ENCODE data around the gene CEP112.

CEP112 gene

DNA sequence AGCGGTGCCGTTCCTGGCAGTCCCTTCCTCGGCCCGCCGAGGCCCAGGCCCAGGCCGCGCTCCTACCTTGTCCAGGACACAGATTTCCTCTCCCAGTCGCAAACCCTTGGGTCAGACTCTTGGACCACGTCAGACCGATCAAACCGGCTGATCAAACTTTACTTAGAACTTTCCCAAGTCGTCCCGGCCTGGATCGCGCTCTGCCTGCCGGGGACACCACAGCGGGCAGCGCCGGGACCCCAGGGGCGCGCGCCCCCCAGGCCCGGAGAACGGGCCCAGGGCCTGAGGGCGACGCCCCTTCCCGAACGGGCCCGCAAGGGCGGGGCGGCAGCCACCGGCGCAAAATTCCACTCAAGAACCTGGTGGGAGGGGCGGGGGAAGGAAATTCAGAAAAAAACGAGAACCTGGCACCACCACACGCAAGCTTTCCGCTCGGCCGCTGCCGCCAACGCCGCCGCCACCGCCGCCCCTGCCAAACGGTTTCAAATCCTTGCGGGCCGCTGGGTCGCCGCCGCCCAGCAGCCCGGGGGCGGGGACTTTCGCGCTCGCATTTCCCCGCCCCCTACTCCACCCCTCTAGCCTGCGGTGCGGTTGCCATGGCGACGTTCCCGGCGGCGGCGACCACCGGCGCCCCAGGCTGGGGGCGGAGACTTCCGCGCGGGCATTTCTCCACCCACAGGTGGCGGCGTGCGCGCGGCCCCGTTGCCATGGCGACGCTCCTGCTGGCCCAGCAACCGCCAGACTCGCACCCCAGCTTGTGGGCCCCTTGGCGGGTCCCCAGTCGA lies at the start of gene CEP112:
Gene CEP112 (minus strand): TSS at position 541 of the 785 bp plus-strand sequence.
- H3K4me3 ChIP-seq (ENCODE audit: low read length) = peak within 1 kb of the TSS; percentile 64; the same call in 1 of the 2 replicates
- no CpG with 5 or more reads among the region's 83 CpGs for WGBS (ENCODE audit: insufficient coverage, insufficient read length)
- peak; percentile 80 for DNase-seq (ENCODE audit: low read depth, low spot score)
- H3K27me3 ChIP-seq (ENCODE audit: control insufficient read depth, insufficient read depth, low read length) = no peaks in the 10 kb centered on the region
- no peak within 1 kb of the TSS for H3K27ac ChIP-seq (ENCODE audit: low read length)
- H3K36me3 ChIP-seq (ENCODE audit: control insufficient read depth, insufficient read depth, low read length) = no peaks in the 10 kb centered on the region
- H3K9me3 ChIP-seq (ENCODE audit: control insufficient read depth, insufficient read depth, low read length) = no peaks in the 10 kb centered on the region
- H3K4me1 ChIP-seq (ENCODE audit: control insufficient read depth, insufficient read depth, low read length) = no peaks in the 10 kb centered on the region

DNA sequence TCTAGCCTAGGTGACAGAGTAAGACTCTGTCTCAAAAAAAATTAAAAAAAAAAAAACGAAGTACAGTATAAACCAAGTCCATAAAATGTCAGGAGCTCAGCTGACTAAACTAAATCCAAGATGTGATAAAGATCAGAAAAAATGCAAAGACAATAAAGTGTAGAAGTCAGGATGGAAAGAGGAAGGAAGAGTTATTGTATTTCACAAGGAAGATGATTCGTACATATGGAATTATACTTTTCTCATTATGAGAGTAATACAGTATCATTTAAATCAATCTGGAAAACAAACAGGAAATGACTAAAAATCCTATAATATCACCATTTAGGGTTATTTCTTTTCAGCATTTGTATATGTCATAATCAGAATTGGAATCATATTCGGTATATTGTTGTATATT lies 48.7 kb upstream of the CEP112 start:
- H3K27ac ChIP-seq (ENCODE audit: low read length) = no peak overlapping the region
- no peaks in the 10 kb centered on the region for H3K4me1 ChIP-seq (ENCODE audit: control insufficient read depth, insufficient read depth, low read length)
- WGBS (ENCODE audit: insufficient coverage, insufficient read length) = no CpG with 5 or more reads among the region's 3 CpGs
- no peaks in the 10 kb centered on the region for H3K27me3 ChIP-seq (ENCODE audit: control insufficient read depth, insufficient read depth, low read length)
- no peaks in the 10 kb centered on the region for H3K9me3 ChIP-seq (ENCODE audit: control insufficient read depth, insufficient read depth, low read length)
- no peak overlapping the region for H3K4me3 ChIP-seq (ENCODE audit: low read length)
- H3K36me3 ChIP-seq (ENCODE audit: control insufficient read depth, insufficient read depth, low read length) = no peaks in the 10 kb centered on the region
- DNase-seq (ENCODE audit: low read depth, low spot score) = no peak

DNA sequence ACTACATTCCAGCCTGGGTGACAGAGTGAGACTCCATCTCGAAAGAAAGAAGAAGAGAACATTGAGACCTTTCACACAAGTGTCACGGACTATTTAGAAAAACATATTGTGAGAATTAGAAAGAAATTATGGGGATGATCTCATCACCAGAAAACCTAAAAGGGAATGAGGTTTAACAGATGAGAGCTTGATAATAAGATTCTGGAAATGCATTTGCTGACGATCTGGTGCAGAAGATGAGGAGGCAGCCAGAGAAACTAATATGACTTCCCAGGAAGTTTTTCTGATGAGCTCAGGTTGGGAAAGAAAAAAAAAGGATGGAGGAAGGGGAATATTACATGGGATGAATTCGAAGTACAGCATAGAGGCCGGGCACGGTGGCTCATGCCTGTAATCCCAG lies 48.1 kb upstream of the CEP112 start:
- H3K4me1 ChIP-seq (ENCODE audit: control insufficient read depth, insufficient read depth, low read length) = no peaks in the 10 kb centered on the region
- no CpG with 5 or more reads among the region's 6 CpGs for WGBS (ENCODE audit: insufficient coverage, insufficient read length)
- DNase-seq (ENCODE audit: low read depth, low spot score) = no peak
- no peaks in the 10 kb centered on the region for H3K9me3 ChIP-seq (ENCODE audit: control insufficient read depth, insufficient read depth, low read length)
- no peaks in the 10 kb centered on the region for H3K36me3 ChIP-seq (ENCODE audit: control insufficient read depth, insufficient read depth, low read length)
- no peaks in the 10 kb centered on the region for H3K27me3 ChIP-seq (ENCODE audit: control insufficient read depth, insufficient read depth, low read length)
- no peak overlapping the region for H3K4me3 ChIP-seq (ENCODE audit: low read length)
- H3K27ac ChIP-seq (ENCODE audit: low read length) = no peak overlapping the region

DNA sequence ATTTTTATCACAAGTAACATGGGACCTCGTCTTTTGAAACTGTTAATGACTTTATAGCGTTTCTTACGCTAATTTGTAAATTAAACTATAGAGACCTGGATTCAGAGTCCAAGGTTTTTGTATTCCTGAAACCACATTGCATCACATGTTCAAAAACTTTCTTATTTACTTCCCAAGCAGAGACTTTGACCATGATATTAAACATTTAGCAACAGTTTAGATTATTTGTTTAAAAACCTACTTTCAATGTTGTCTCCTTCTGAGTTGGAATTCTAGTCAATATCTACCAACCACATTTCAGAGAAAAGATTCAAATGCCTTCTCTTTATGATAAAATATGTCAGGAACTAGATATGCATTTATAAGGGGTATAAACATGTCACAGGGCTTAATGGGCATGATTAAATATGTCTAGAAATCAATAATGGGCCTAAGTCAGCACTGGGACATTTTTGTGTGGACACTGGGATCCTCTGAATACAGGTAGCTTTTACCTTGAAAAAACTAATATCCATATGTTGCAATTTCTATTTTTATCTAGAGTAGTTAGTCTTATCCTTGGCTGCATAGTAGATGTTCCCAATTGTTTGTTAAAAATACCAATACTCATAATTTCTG lies 43.6 kb upstream of the CEP112 start:
- Histone ChIP-seq H3K4me3 (ENCODE audit: low read length) (no peak overlapping the region), H3K27ac (ENCODE audit: low read length) (no peak overlapping the region), H3K9me3 (ENCODE audit: control insufficient read depth, insufficient read depth, low read length) (no peaks in the 10 kb centered on the region), H3K27me3 (ENCODE audit: control insufficient read depth, insufficient read depth, low read length) (no peaks in the 10 kb centered on the region), H3K36me3 (ENCODE audit: control insufficient read depth, insufficient read depth, low read length) (no peaks in the 10 kb centered on the region), H3K4me1 (ENCODE audit: control insufficient read depth, insufficient read depth, low read length) (no peaks in the 10 kb centered on the region)
- WGBS (ENCODE audit: insufficient coverage, insufficient read length) = no CpG with 5 or more reads among the region's 3 CpGs
- no peak for DNase-seq (ENCODE audit: low read depth, low spot score)

DNA sequence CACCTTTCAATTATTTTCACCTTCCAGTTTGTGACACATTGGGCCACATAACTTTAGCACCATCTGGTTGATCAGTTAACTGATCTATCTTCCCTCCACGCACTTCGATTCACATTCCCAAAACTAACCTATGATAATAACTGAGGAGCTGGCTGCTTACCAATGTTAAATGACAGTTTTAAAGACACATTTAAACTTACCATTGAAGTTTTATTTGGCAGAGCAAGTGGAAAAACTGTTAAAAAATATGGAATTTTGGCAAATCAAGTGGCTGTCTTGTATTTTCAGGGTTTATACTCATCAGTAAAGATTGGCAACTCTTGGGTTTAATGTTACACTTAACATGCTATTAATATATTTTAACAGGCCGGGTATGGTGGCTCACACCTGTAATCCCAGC lies 42.7 kb upstream of the CEP112 start:
- no CpG with 5 or more reads among the region's 3 CpGs for WGBS (ENCODE audit: insufficient coverage, insufficient read length)

DNA sequence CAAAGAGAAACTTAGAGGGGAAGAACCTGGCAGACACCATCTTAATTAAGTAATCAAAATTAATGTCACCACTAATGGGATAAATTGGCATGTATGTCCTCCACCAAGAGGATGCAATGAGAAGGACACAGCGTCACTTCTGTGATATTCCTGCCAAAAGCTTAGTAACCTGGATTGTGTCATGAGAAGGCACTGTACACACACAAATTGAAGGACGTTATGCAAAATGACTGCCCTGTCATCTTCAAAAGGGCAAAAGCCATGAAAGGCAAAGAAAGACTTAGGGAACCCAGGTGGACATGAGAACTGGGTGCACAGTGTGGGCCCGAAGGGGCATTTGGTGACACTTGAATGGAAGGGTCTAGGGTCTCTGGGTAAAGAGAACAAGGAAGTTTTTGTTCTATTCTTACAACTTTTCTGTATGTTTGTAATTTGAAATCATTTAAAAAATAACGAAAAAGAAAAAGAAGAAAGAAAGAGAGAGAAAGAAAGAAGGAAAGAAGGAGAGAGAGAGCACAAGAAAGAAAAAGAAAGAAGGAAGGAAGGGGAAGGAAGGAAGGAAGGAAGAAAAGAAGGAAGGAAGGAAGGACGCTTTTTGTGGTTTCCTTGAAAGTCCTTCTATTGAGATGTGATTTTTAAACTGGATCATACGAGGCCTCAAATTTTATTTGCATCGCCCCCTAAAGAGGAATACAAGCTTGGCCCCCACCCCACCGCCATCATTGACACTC lies 41.3 kb upstream of the CEP112 start:
- H3K4me1 ChIP-seq (ENCODE audit: control insufficient read depth, insufficient read depth, low read length) = no peaks in the 10 kb centered on the region
- H3K9me3 ChIP-seq (ENCODE audit: control insufficient read depth, insufficient read depth, low read length) = no peaks in the 10 kb centered on the region
- no peak overlapping the region for H3K4me3 ChIP-seq (ENCODE audit: low read length)
- H3K27ac ChIP-seq (ENCODE audit: low read length) = no peak overlapping the region
- no peaks in the 10 kb centered on the region for H3K27me3 ChIP-seq (ENCODE audit: control insufficient read depth, insufficient read depth, low read length)
- 100% methylated on average over 1 of the region's 8 CpGs for WGBS (ENCODE audit: insufficient coverage, insufficient read length)
- DNase-seq (ENCODE audit: low read depth, low spot score) = no peak
- H3K36me3 ChIP-seq (ENCODE audit: control insufficient read depth, insufficient read depth, low read length) = no peaks in the 10 kb centered on the region

More for the DNA sequence above, 42.7 kb upstream of the CEP112 start:
- Histone ChIP-seq H3K4me3 (ENCODE audit: low read length) (no peak overlapping the region), H3K9me3 (ENCODE audit: control insufficient read depth, insufficient read depth, low read length) (no peaks in the 10 kb centered on the region), H3K27me3 (ENCODE audit: control insufficient read depth, insufficient read depth, low read length) (no peaks in the 10 kb centered on the region), H3K27ac (ENCODE audit: low read length) (no peak overlapping the region), H3K4me1 (ENCODE audit: control insufficient read depth, insufficient read depth, low read length) (no peaks in the 10 kb centered on the region), H3K36me3 (ENCODE audit: control insufficient read depth, insufficient read depth, low read length) (no peaks in the 10 kb centered on the region)
- DNase-seq (ENCODE audit: low read depth, low spot score) = no peak

DNA sequence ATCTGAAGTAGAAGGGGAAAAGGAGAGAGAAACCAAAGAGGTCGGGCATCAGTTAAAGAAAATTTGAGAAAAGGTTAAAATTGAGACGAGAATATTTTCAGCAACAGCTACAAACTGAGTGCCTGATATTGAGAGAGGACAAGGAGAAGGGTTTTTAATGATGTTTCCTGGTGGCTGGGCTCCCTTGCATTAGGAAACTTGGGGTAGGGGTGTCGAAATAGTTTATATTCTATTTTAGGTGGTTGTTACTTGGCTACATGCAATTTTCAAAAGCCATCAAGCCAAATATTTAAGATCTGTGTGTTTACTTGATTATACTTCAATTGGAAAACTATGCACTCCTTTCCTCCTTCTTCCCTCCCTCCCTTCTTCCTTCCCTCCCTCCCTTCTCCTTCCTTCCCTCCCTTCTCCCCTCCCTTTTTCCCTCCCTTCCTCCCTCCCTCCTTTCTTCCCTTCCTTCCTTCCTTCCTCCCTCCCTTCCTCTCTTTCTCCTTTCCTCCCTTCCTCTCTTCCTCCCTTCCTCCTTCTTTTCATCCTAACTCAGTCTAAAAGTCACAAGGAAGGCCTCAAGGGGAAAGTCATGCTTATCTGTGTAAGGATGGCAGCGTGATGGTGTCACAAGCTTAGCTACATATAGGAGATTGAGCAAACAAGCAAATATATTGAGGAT lies 39.1 kb upstream of the CEP112 start:
- no peaks in the 10 kb centered on the region for H3K36me3 ChIP-seq (ENCODE audit: control insufficient read depth, insufficient read depth, low read length)
- no peaks in the 10 kb centered on the region for H3K27me3 ChIP-seq (ENCODE audit: control insufficient read depth, insufficient read depth, low read length)
- H3K4me3 ChIP-seq (ENCODE audit: low read length) = no peak overlapping the region
- no peak overlapping the region for H3K27ac ChIP-seq (ENCODE audit: low read length)
- DNase-seq (ENCODE audit: low read depth, low spot score) = no peak
- 100% methylated on average over 1 of the region's 4 CpGs for WGBS (ENCODE audit: insufficient coverage, insufficient read length)
- H3K4me1 ChIP-seq (ENCODE audit: control insufficient read depth, insufficient read depth, low read length) = no peaks in the 10 kb centered on the region
- no peaks in the 10 kb centered on the region for H3K9me3 ChIP-seq (ENCODE audit: control insufficient read depth, insufficient read depth, low read length)

DNA sequence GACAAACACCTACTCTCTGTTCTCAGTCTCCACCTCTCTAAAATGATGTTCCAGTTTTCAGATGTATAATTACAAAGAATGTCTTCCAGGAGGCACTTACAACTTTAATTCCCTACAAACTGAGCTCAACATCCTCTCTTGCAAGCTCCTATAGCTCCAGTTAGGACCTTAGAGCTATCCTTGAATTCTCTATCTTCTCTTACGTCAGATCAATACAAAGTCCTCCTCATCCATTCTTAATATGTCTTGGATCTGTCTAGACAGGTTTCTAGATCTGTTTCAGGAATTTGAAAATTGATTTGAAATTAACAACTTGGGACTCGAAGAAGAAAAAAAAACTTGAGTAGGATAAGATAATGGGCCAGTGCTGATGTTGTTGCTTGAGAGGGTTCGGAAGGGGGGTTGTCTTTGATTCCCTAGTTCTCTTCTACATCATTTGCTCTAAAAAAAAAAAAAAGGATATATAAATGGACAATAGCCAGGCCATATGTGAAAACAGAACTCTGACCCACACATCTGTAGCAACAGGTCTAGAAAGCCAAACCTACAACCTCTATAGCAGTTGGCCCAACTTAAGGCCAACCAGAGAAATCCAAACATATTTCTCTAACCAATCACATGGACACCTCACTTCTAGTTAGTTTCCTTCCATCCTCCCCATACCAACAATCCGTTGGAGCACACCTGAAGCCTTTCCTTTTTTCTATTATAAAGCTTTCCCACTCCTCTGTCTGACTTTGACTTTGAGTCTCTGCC lies 38.0 kb upstream of the CEP112 start:
- Histone ChIP-seq H3K27ac (ENCODE audit: low read length) (no peak overlapping the region), H3K36me3 (ENCODE audit: control insufficient read depth, insufficient read depth, low read length) (no peaks in the 10 kb centered on the region), H3K4me1 (ENCODE audit: control insufficient read depth, insufficient read depth, low read length) (no peaks in the 10 kb centered on the region), H3K27me3 (ENCODE audit: control insufficient read depth, insufficient read depth, low read length) (no peaks in the 10 kb centered on the region), H3K9me3 (ENCODE audit: control insufficient read depth, insufficient read depth, low read length) (no peaks in the 10 kb centered on the region), H3K4me3 (ENCODE audit: low read length) (no peak overlapping the region)
- DNase-seq (ENCODE audit: low read depth, low spot score) = no peak
- no CpG with 5 or more reads among the region's 4 CpGs for WGBS (ENCODE audit: insufficient coverage, insufficient read length)

DNA sequence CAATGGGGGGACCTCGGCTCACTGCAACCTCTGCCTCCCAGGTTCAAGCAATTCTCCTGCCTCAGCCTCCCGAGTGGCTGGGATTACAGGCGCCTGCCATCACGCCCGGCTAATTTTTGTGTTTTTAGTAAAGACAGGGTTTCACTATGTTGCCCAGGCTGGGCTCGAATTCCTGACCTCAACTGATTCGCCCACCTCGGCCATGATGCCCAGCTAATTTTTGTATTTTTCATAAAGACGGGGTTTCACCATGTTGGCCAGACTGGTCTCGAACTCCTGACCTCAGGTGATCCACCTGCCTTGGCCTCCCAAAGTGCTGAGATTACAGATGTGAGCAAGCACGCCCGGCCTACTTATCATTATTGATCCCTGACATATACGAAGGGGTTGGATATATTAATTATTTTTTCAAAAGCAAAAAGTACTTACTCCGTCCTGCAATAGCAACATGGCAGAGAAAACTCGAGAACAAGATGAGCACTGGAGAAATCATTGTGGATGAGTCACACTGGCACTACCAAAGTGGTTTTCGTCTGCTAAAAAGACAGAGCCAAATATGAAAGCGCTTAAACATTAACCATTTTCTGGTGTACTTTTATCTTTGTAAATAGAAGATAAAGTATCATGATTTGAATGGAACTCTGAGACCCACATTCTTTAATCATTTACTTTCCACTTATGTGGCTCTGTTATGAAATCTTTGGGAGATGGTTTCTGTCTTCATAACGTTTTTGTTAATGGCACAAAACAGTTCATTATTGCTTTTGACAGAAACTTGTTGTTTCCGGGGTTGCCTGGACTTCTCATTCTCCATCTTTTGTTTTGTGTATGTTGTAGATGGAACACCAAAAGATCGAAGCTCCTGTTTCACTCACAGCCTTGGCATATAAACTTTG lies 37.2 kb upstream of the CEP112 start, which contains the start of gene APOH:
Gene APOH (minus strand): TSS at position 529 of the 896 bp plus-strand sequence. CDS start 36 bp downstream, at position 493.
- DNase-seq (ENCODE audit: low read depth, low spot score) = no peak
- Histone ChIP-seq H3K4me1 (ENCODE audit: control insufficient read depth, insufficient read depth, low read length) (no peaks in the 10 kb centered on the region), H3K36me3 (ENCODE audit: control insufficient read depth, insufficient read depth, low read length) (no peaks in the 10 kb centered on the region), H3K4me3 (ENCODE audit: low read length) (no peak within 1 kb of the TSS), H3K27me3 (ENCODE audit: control insufficient read depth, insufficient read depth, low read length) (no peaks in the 10 kb centered on the region), H3K27ac (ENCODE audit: low read length) (no peak within 1 kb of the TSS), H3K9me3 (ENCODE audit: control insufficient read depth, insufficient read depth, low read length) (no peaks in the 10 kb centered on the region)
- no CpG with 5 or more reads among the region's 20 CpGs for WGBS (ENCODE audit: insufficient coverage, insufficient read length)
